Measurements from ENCODE around the gene PDS5B. TPM values are rescaled to one million over a fixed set of nuclear protein-coding genes. Genes with fewer than 3 reads are reported as not detected.

Gene PDS5B
- total RNA-seq, 2 experiments from 2014 or later, result 39.8 to 40.6 TPM

GRCh38 chr13:32821149-32821688 is 235.0 kb downstream of the PDS5B start:
- no peak for DNase-seq
- TF ChIP-seq, protein P1, sequence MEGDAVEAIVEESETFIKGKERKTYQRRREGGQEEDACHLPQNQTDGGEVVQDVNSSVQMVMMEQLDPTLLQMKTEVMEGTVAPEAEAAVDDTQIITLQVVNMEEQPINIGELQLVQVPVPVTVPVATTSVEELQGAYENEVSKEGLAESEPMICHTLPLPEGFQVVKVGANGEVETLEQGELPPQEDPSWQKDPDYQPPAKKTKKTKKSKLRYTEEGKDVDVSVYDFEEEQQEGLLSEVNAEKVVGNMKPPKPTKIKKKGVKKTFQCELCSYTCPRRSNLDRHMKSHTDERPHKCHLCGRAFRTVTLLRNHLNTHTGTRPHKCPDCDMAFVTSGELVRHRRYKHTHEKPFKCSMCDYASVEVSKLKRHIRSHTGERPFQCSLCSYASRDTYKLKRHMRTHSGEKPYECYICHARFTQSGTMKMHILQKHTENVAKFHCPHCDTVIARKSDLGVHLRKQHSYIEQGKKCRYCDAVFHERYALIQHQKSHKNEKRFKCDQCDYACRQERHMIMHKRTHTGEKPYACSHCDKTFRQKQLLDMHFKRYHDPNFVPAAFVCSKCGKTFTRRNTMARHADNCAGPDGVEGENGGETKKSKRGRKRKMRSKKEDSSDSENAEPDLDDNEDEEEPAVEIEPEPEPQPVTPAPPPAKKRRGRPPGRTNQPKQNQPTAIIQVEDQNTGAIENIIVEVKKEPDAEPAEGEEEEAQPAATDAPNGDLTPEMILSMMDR (IDR thresholded peaks at IDR 0.05), result no peak
- H3K9me3 ChIP-seq (ENCODE audit: control insufficient read depth in 1 of 2, insufficient read depth in 1 of 2, low read length in 2 of 2), result no peaks in the 10 kb centered on the region
- H3K4me1 ChIP-seq (ENCODE audit: insufficient read depth, low read length), result no peaks in the 10 kb centered on the region
- no peak overlapping the region for H3K4me3 Mint-ChIP-seq
- no peak overlapping the region for H3K27ac ChIP-seq (ENCODE audit: low read depth in 1 of 2, low read length in 2 of 2)
- H3K27ac Mint-ChIP-seq, result no peak overlapping the region
- H3K36me3 Mint-ChIP-seq (ENCODE audit: low read depth), result no peaks in the 10 kb centered on the region
- H3K4me3 ChIP-seq (ENCODE audit: low read length), result no peak overlapping the region
- ChIA-PET POLR2A (no interaction called here), CTCF (no interaction called here)
- H3K27me3 Mint-ChIP-seq, result peaks cover 4% of the 10 kb centered on the region
- intact Hi-C loops (cut with DNase I, micrococcal nuclease), result no loop called here
- H3K36me3 ChIP-seq (ENCODE audit: insufficient read depth, low read length), result no peaks in the 10 kb centered on the region
- no peaks in the 10 kb centered on the region for H3K27me3 ChIP-seq (ENCODE audit: control insufficient read depth in 1 of 2, insufficient read depth in 2 of 2, low read length in 2 of 2)
- ATAC-seq (ENCODE audit: poor library complexity), result no peak
- no peaks in the 10 kb centered on the region for H3K4me1 Mint-ChIP-seq (ENCODE audit: low read depth)
- H3K9me3 Mint-ChIP-seq, result peaks cover 2% of the 10 kb centered on the region

DNA sequence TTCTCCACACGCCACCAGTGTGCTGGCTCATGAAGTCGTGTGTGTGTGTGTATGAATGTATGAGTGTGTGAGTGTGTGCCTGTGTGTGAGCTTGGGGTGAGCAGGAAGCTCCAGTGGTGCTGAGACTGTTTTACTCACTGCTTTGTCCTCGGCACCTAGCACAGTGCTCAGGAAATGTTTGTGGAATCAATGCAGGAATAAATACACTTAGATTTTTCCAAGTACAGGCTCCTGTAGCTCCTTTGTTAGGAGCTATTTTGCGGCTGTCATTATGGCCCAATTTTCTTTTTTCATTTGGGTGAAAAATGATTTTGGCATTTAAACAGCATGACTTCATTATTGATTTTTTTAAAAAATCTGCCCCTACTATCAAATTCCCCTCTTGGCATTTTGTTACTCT is 236.5 kb downstream of the PDS5B start:
- Mint-ChIP-seq H3K36me3 (ENCODE audit: low read depth) (no peaks in the 10 kb centered on the region), H3K27ac (no peak overlapping the region), H3K4me3 (no peak overlapping the region), H3K27me3 (peaks cover 4% of the 10 kb centered on the region), H3K4me1 (ENCODE audit: low read depth) (no peaks in the 10 kb centered on the region), H3K9me3 (no peaks in the 10 kb centered on the region)
- no peak for DNase-seq
- TF ChIP-seq, protein P1 (IDR thresholded peaks at IDR 0.05), result no peak
- POLR2A ChIA-PET, result no interaction called here
- H3K4me1 ChIP-seq (ENCODE audit: insufficient read depth, low read length), result no peaks in the 10 kb centered on the region
- no peaks in the 10 kb centered on the region for H3K9me3 ChIP-seq (ENCODE audit: control insufficient read depth in 1 of 2, insufficient read depth in 1 of 2, low read length in 2 of 2)
- no peaks in the 10 kb centered on the region for H3K36me3 ChIP-seq (ENCODE audit: insufficient read depth, low read length)
- H3K27me3 ChIP-seq (ENCODE audit: control insufficient read depth in 1 of 2, insufficient read depth in 2 of 2, low read length in 2 of 2), result no peaks in the 10 kb centered on the region
- no peak overlapping the region for H3K27ac ChIP-seq (ENCODE audit: low read depth in 1 of 2, low read length in 2 of 2)
- H3K4me3 ChIP-seq (ENCODE audit: low read length), result no peak overlapping the region
- CTCF ChIA-PET, result no interaction called here
- intact Hi-C loops (cut with DNase I, micrococcal nuclease), result no loop called here
- no peak for ATAC-seq (ENCODE audit: poor library complexity)

DNA sequence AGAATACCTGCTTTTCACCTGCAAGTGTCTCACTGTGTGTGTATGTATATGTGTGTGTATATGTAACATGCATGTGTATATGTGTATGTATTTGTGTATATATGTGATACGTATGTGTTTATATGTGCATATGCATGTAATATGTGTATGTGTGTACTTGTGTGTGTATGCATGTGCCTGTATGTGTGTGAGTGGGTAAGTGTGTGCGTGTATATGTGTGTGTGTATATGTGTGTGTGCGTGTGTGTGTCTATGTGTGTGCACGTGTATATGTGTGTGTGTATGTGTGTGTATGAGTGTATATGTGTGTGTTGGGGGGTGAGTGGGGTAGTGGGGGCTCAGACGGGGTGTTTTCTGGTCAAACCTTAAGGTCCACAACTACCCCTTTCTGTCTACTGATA is 237.3 kb downstream of the PDS5B start:
- H3K27ac Mint-ChIP-seq, result no peak overlapping the region
- Histone ChIP-seq H3K4me1 (ENCODE audit: insufficient read depth, low read length) (no peaks in the 10 kb centered on the region), H3K4me3 (ENCODE audit: low read length) (no peak overlapping the region), H3K36me3 (ENCODE audit: insufficient read depth, low read length) (no peaks in the 10 kb centered on the region), H3K27me3 (ENCODE audit: control insufficient read depth in 1 of 2, insufficient read depth in 2 of 2, low read length in 2 of 2) (no peaks in the 10 kb centered on the region), H3K9me3 (ENCODE audit: control insufficient read depth in 1 of 2, insufficient read depth in 1 of 2, low read length in 2 of 2) (no peaks in the 10 kb centered on the region), H3K27ac (ENCODE audit: low read depth in 1 of 2, low read length in 2 of 2) (no peak overlapping the region)
- ChIA-PET POLR2A (no interaction called here), CTCF (no interaction called here)
- intact Hi-C loops (cut with DNase I, micrococcal nuclease), result no loop called here
- TF ChIP-seq, protein P1 (IDR thresholded peaks at IDR 0.05), result no peak
- no peak overlapping the region for H3K4me3 Mint-ChIP-seq
- no peaks in the 10 kb centered on the region for H3K9me3 Mint-ChIP-seq
- no peaks in the 10 kb centered on the region for H3K4me1 Mint-ChIP-seq (ENCODE audit: low read depth)
- no peak for DNase-seq
- no peak for ATAC-seq (ENCODE audit: poor library complexity)
- no peaks in the 10 kb centered on the region for H3K36me3 Mint-ChIP-seq (ENCODE audit: low read depth)
- no peaks in the 10 kb centered on the region for H3K27me3 Mint-ChIP-seq

Data from CD4-positive, alpha-beta T cell (primary cell).